HEK293T (cell line): ENCODE data around the gene ABHD17A.

Source experiments
- BHLHE40 ChIP-seq: fragments of 450-650 bp; IDR thresholded peaks from 2 replicates; pipeline ENCODE4 v1.6.1; 2016; ENCODE audit warnings: mild to moderate bottlenecking, moderate library complexity, borderline replicate concordance
- CTBP1 ChIP-seq: fragments of 450-650 bp; IDR thresholded peaks from 2 replicates; pipeline ENCODE4 v1.6.1; 2016; ENCODE audit warnings: borderline replicate concordance
- FOXA1 ChIP-seq: fragments of 450-650 bp; IDR thresholded peaks from 2 replicates; pipeline ENCODE4 v1.6.1; 2016; ENCODE audit warnings: mild to moderate bottlenecking
- FOXK2 ChIP-seq: fragments of 450-650 bp; IDR thresholded peaks from 2 replicates; pipeline ENCODE4 v1.6.1; 2016; ENCODE audit warnings: mild to moderate bottlenecking
- L3MBTL2 ChIP-seq: fragments of 450-650 bp; conservative IDR thresholded peaks from 2 replicates; pipeline ENCODE4 v1.6.1; 2016; ENCODE audit warnings: mild to moderate bottlenecking
- LEF1 ChIP-seq: fragments of 450-650 bp; IDR thresholded peaks from 2 replicates; pipeline ENCODE4 v1.6.1; 2017; ENCODE audit warnings: mild to moderate bottlenecking, borderline replicate concordance
- NFRKB ChIP-seq: fragments of 450-650 bp; IDR thresholded peaks from 2 replicates; pipeline ENCODE4 v1.6.1; 2016; ENCODE audit warnings: mild to moderate bottlenecking, moderate library complexity
- PKNOX1 ChIP-seq: fragments of 450-650 bp; IDR thresholded peaks from 2 replicates; pipeline ENCODE4 v1.6.1; 2016
- SP1 ChIP-seq: fragments of 450-650 bp; IDR thresholded peaks from 2 replicates; pipeline ENCODE4 v1.6.1; 2017
- SUZ12 ChIP-seq: fragments of 450-650 bp; IDR thresholded peaks from 2 replicates; pipeline ENCODE4 v1.6.1; 2016; ENCODE audit warnings: mild to moderate bottlenecking
- TARDBP ChIP-seq: fragments of 450-650 bp; IDR thresholded peaks from 2 replicates; pipeline ENCODE4 v1.6.1; 2016
- ZNF384 ChIP-seq: fragments of 450-650 bp; IDR thresholded peaks from 2 replicates; pipeline ENCODE4 v1.6.1; 2016

- no peak for TF ChIP-seq NFRKB
- TF ChIP-seq SP1, result no peak
- no peak for TF ChIP-seq ZNF384
- no peak for TF ChIP-seq CTBP1
- TF ChIP-seq SUZ12, result no peak
- TF ChIP-seq BHLHE40, result no peak
- TF ChIP-seq L3MBTL2, result no peak
- no peak for TF ChIP-seq FOXK2
- TF ChIP-seq PKNOX1, result no peak
- TF ChIP-seq TARDBP, result no peak
- TF ChIP-seq LEF1, result no peak
- no peak for TF ChIP-seq FOXA1
These were observed 33.7 kb upstream of the ABHD17A start for GRCh38 chr19:1918975-1919374.
